HG03060 (cell line): ENCODE data around the gene UNC5B.

ENCODE experiments used
- ATAC-seq: cut with Tn5 transposase; IDR thresholded peaks from one replicate; pipeline ENCODE4 v1.9.1; 2021; ENCODE audit warnings: low read depth, moderate number of reproducible peaks; ENCODE audit not compliant: unreplicated experiment

Gene UNC5B

DNA sequence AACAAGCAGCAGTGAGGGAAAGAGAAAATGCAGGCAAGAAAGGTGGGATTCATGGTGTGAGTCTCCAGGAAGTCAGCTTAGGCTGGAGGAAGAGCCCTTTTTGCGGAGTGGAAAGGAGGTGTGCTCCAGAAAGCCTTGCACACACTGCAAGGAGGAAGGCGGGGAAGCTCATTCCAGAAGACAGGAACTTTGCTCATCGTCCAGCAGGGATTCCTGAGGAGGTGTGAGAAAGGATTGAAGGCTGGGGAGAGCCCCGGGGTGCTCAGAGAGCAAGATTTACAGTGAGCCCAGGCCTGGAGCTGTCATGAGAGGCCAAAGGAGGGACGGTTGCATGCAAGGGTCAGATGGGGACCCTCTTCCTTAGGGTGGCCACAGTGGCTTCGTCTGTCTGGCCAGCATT lies 124.3 kb downstream of the UNC5B start:
- no peak for ATAC-seq

- no peak for ATAC-seq
Measured at GRCh38 chr10:71337219-71337701, 124.9 kb downstream of the UNC5B start.

DNA sequence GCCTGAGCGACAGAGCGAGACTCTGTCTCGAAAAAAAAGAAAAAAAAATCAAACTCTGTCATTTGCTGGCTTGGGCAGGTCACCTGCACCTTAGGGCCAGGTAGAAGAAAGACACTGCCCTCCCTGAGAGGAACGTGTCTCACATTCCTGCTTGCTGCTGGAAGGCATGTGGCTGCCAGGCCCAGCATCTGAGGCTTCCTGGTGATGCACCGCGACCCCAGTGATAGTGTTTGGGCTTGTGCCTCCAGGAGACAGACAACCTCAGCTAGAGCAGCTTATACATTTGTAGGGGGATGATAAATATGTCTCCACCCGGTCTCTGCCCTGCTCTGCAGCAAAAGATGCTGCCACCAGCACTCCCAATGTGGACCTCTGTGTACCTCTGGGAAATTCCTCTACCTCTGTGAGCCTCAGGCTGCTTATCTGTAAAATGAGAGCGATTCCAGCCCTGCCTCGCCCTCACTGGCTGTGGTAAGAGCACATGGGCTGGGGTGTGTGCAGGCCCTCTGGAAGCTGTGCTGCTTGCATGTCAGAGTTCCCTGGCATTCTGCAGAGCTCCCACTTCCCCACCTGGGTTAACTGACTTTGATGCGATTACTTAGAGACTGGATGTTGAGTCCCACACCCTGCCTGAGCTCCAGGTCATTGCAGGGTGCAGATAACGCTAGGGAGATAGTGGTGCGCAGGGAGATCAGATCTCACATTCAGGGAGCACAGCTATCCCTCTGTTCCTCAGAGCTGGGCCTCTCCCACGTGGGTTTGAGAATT lies 126.5 kb downstream of the UNC5B start:
- no peak for ATAC-seq

- no peak for ATAC-seq
Measured at GRCh38 chr10:71339796-71340589, 127.6 kb downstream of the UNC5B start.

DNA sequence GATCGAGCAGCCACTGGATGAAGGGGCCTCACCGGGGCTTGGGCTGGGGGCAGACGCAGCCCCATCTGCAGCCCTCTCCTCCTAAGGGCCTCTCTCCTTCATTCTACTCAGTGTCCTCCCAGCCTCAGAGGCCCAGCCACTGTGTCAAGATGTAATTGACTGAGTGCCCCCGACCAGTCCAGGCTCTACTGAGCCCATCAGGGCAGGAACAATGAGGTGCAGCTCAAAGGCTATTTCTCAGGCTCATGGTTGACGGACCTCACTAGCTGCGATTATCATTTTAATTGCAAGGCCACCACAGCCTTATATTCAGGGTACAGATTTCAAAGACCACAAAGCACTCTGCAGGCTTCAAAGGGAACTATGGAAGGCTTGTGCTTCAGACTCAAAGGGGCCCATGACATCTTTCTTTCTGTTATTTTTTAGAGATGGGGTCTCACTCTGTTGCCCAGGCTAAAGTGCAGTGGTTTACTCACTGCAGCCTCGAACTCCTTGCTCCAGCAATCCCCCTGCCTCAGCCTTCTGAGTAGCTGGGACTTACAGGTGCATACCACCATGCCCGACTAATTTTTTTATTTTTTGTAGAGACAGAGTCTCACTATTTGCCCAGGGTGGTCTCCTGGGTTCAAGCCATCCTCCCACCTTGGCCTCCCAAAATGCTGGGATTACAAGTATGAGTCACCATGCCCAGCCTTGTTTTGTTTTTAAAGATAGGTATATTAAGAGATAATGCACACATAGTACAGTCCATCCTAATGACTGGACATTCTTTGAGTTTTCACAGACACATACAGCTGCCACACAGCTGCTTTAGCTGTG lies 130.4 kb downstream of the UNC5B start:
- ATAC-seq = no peak

- ATAC-seq = no peak
Measured at GRCh38 chr10:71343392-71343773, 131.0 kb downstream of the UNC5B start.

DNA sequence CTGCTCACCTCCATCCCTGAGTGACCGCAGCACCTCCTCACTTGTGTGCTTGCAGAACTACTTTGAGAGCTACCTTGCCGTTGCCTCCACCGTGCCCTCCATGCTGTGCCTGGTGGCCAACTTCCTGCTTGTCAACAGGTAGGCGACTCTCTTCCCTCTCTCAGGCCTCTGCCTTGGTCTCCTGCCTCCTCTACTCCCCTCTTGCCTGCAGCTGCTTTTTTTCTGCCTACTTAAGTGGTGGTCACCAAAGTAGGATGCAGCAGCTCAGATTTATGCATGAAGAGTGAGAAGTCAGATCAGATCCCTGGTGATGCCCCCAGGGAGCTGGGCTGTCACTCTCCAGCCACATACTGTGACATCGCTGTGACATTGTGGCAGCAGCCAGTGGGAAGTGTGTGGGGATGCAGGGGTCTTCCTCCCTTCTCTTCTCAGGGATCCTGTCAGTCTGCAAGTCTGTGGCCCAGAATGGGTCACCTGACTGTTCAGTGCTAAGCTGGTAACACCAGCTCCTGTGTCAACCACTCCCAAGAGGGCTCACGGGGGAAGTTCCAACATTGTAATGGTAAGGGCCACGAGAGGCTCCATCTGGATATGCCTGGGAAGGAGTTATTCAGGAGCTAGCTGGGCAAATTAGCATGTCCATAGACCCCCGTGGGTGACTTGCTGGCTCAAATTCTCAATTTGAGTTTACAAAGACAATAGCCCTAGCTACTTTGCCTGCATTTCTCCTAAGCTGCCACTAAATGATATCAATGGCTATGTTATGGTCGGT lies 132.0 kb downstream of the UNC5B start:
- no peak for ATAC-seq

DNA sequence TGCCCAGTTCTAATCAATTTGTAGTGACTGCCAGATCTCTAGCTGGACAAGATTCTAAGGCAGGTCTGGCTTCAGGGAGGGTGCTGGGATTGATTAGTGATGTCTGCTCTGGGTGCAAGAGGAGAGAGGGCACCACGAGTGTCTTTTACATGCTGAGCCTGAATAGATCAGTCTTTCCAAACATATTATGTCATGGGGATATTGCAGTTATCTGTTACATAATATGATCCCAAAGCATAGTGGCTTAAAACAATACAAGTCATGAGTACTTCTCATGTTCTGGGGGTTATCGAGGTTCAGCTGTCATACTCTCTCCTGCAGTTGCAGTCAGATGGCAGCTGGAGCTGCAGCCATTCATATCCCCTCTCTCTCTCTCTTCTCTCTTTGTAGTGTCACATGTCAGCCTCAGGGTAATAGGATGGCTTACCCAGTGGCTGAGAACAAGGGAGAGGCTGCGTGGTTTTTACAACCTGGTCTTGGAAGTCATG lies 132.7 kb downstream of the UNC5B start:
- ATAC-seq = no peak

DNA sequence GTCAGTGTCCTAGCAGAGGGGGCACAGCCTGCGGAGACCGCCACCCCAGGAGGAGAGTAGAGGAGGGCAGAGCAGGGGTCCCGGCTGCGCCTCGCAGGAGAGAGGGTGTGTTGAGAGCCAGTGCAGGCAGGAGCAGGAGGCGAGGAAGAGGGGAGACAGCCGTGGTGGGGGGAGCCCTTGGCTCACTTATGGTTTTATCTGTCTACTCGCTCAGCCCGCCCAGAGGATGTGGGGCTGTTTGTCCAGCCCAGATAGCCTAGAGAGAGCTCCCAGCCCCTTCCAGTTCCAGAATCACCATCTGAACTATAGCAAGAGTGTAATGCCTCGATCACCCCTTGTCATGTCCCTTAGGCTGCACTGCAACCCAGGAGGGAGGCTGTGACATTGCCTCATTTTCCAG lies 133.3 kb downstream of the UNC5B start:
- no peak for ATAC-seq

DNA sequence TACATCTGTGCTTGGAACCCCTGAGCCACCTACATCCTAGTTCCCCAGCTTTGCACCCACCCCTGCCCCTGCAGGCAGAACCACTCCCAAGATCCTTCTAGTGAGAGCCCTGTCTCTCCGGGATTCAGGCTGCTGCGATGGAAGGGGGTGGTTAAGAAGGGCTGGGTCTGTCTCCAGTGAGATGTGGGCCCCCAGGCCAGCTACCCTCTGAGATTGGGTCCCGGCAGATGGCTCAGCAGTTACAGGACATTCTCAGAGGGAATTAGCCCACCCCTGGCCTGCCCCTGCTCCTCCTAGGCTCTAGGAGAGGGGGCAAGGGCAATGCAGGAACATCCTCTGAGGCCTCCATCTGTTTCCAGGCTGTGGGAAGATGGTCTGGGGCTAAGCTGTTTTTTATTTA lies 134.4 kb downstream of the UNC5B start:
- ATAC-seq = no peak

- ATAC-seq = no peak
Measured at GRCh38 chr10:71347587-71348395, 135.4 kb downstream of the UNC5B start.

DNA sequence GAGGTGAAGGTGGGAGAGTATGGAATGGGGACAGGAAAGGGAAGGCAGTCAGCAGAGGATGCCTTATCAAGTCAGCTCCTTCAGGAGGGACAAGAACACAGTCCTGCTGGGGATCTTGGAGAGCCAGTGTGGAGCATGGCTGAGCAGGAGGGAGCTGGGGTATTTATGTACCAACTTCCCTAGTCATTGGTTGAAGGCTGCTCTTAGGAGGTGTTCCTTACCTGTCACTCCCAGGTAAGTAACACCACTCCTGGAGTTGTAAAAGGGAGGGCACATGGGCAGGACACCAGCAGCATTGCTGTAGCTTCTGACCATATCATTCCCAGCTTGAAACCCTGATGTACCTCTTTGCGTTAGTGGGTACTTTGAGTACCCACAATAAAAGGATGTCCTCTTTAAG lies 136.5 kb downstream of the UNC5B start:
- no peak for ATAC-seq

DNA sequence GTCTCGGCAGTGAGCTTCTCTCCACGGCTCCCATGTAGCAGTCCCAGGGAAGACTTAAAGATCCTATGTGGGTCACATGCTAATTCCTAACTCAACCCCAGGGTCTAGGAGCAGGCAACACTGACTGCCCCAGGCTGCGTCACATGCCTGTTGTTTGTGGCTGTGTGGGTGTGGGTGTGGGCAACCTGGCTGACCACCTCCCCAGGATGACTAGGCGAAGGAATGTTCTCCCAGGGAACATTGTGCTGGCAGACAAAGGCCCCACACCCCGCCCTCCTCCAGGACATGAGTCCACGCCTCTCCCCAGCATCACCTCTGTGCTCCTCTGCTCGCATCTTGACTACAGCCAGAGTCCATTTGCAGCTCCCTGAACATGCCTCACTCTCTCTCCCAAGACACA lies 137.0 kb downstream of the UNC5B start:
- ATAC-seq = no peak

GRCh38 chr10:71351087-71351486 lies 138.7 kb downstream of the UNC5B start:
- ATAC-seq = no peak

- ATAC-seq = no peak
Measured at GRCh38 chr10:71351628-71352319, 139.4 kb downstream of the UNC5B start.
